GM12801 (cell line): ENCODE measurements around the gene C1QTNF7.

ENCODE experiments used
- TF ChIP-seq, protein P1 (sequence below): IDR thresholded peaks from one replicate; pipeline ENCODE4 v1.5.1; 2011; ENCODE audit warnings: control low read depth; ENCODE audit not compliant: insufficient read length; ENCODE audit errors: extremely low read depth

Gene C1QTNF7, protein sequence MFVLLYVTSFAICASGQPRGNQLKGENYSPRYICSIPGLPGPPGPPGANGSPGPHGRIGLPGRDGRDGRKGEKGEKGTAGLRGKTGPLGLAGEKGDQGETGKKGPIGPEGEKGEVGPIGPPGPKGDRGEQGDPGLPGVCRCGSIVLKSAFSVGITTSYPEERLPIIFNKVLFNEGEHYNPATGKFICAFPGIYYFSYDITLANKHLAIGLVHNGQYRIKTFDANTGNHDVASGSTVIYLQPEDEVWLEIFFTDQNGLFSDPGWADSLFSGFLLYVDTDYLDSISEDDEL

DNA sequence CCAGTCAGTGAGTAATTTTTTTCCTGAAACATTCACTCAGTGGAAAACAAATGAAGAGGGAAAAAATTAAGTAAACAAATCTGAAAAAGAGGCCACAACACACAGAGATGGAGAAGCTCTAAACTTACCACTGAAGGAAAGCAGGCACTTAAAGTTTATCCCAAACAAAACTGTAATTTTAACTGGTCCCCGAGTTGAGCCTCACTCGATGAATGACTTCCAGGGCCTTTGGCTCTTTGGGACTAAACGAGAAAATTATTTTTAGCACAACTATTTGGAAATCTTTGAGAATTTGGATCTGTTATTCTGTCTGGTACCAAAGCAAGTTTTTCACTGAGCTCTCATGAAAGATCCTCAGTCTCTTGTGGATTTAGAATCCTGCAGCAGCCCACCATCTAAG is at the start of gene C1QTNF7:
Gene C1QTNF7 (plus strand): TSS at position 333 of the 400 bp plus-strand sequence. CDS start 7,711 bp downstream, outside the sequence.
- TF ChIP-seq, protein P1, sequence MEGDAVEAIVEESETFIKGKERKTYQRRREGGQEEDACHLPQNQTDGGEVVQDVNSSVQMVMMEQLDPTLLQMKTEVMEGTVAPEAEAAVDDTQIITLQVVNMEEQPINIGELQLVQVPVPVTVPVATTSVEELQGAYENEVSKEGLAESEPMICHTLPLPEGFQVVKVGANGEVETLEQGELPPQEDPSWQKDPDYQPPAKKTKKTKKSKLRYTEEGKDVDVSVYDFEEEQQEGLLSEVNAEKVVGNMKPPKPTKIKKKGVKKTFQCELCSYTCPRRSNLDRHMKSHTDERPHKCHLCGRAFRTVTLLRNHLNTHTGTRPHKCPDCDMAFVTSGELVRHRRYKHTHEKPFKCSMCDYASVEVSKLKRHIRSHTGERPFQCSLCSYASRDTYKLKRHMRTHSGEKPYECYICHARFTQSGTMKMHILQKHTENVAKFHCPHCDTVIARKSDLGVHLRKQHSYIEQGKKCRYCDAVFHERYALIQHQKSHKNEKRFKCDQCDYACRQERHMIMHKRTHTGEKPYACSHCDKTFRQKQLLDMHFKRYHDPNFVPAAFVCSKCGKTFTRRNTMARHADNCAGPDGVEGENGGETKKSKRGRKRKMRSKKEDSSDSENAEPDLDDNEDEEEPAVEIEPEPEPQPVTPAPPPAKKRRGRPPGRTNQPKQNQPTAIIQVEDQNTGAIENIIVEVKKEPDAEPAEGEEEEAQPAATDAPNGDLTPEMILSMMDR, result no peak

DNA sequence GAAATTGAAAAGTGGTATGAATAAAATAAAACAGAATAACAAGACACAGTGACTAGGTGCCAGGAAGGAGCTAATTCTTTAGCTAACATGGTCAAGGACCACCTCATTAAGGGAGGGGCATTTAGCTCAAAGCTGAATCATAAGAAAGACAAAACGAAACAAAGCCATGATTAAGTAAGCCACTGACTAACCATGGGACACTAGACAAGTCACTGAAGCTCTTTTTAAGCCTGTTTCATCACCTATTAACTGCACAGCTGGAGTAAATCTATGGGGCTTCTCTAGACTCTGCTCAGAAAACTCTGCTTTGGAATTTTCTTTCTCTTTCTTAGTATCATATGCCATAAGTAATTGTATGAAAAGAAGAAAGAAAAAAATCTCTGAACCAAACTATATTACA is 49.8 kb upstream of the C1QTNF7 start:
- TF ChIP-seq, protein P1, result no peak

DNA sequence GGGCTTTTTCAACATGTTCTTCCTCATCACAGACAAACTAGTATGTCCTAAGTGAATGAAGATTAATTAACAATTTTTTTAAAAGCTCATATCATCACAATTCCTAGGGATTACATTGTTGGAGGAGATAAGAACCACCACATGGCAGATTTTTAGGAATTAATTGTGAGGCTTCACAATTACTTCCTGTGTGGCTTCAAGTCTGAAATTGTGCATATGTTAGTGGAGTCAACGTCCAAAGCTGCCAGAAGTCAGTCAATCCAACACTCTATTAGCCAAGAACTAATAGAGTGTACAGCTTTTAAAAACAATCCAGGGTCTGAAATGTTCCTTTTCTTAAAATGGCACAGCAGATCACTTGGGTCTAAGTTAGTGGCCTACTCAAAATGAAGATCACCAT is 49.3 kb upstream of the C1QTNF7 start:
- TF ChIP-seq, protein P1, result no peak

DNA sequence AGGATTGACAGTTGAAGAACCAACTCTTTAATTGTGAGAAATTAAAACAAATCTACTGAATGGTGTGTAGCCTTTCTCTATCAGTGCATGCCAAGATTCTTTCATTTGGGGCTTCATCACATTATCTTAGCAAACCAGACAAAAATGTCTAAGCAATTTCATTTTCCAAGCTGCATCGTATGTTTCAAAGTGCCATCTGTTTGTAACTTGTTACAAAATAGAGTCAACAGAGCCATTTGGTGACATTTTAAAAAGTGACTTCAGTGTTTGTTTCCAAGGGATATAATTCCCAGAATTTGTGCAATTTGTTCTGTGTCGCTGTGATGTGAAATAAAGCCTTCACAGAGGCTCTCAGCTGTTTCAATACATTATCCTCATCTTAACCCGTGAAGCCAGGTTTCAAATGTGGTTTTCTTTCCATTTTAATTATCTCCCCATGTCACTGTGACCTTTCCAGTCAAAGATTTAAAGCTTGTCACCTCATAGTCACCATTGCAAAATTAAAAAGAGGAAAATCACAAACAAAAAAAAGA is 46.0 kb upstream of the C1QTNF7 start:
- TF ChIP-seq, protein P1, result no peak

DNA sequence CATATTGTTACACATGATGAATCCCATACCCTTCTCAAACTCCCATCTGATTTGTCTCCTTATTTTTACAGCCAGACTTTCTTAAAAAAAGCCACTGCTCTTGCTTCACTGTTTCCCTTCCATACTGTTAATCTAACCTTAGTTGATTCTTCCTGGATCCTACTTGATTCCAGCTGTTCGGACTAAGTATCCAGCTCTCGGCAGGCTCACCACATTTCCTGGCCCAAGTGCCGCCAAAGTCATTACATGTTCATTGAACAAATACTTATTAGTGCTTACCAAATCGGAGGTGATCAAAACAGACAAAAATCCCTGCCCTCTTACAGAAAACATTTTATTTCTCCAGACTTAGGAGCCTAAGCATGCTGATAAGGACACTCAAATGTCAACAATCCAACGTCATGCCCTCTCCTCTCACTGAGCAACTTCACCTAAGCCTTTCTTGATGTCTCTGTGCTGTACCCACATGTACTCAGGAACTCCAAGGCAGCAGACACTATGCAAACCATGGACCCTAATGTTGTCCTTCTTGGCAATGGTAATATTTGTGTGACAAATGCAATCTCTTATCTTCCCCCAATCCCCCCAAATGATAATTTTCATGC is 45.1 kb upstream of the C1QTNF7 start:
- TF ChIP-seq, protein P1, result no peak

DNA sequence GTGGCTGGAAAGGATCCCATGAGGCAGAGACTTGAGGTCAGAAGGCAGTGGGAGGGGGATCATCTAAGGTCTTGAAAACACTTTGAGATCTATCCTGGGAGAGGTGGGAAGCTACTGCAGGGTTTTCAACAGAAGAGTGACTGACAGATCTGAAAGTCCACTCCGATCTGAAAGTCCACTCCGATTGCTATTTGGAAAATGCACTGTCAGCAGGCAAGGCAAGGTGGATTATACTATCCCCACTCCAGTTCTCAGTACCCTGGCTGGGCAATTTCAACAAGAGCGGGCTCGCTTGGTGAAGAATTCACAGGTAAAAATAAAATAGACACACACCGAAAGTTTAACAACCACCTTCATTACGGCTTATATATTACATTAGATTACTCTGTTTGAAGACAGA is 42.3 kb upstream of the C1QTNF7 start:
- TF ChIP-seq, protein P1, result no peak

DNA sequence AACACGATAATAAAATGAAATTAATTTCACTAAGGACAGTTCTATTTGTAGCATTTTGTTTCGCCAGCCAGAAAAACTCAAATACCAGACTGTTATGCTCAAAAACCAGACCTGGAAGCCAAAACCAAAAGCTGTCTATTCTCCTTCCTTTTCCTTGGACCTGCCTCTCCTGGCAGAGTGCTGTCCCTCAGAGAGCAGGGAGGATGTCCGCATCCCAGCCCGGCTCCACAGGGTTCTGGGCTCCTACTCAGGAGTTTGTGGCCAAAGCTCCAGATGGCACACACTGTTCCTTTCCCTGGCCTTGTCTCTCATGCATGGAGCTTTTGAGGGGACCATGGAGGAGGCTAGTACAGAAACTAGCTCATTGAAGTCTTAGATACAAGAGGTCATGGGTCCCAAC is 41.9 kb upstream of the C1QTNF7 start:
- TF ChIP-seq, protein P1, result no peak
